PFSK-1 (cell line): ENCODE data around the gene GCHFR.
A peak's percentile ranks its signal among the peaks of the same experiment; 100 is the strongest.

Experiments
- FOXP2 ChIP-seq: optimal IDR thresholded peaks from 2 replicates; pipeline ENCODE3; 2011; ENCODE audit warnings: borderline replicate concordance, control low read depth, inconsistent platforms; ENCODE audit not compliant: insufficient read depth; ENCODE audit errors: extremely low read length, extremely low read depth
- POLR2AphosphoS5 ChIP-seq: IDR thresholded peaks from 2 replicates; pipeline ENCODE4 v1.6.1; 2012; ENCODE audit warnings: low read depth, mild to moderate bottlenecking, control low read depth, low read length, moderate library complexity
- REST ChIP-seq, 2 experiments: IDR thresholded peaks; 2 replicates each; pipeline versions ENCODE4 v1.6.1 to v1.8.0; 2011 to 2012; ENCODE audit warnings: low read depth in 2 of 2, low read length in 2 of 2, control low read depth in 1 of 2, inconsistent platforms in 1 of 2, mild to moderate bottlenecking in 1 of 2, moderate library complexity in 1 of 2; ENCODE audit not compliant: insufficient read depth in 1 of 2
- SIN3A ChIP-seq: IDR thresholded peaks from 2 replicates; pipeline ENCODE4 v1.6.1; 2012; ENCODE audit warnings: mild to moderate bottlenecking, low read length, moderate library complexity, borderline replicate concordance; ENCODE audit not compliant: insufficient read depth
- TAF1 ChIP-seq: IDR thresholded peaks from 2 replicates; pipeline ENCODE4 v1.6.1; 2012; ENCODE audit warnings: low read length, control low read depth, borderline replicate concordance; ENCODE audit not compliant: insufficient read depth

GCHFR gene

DNA sequence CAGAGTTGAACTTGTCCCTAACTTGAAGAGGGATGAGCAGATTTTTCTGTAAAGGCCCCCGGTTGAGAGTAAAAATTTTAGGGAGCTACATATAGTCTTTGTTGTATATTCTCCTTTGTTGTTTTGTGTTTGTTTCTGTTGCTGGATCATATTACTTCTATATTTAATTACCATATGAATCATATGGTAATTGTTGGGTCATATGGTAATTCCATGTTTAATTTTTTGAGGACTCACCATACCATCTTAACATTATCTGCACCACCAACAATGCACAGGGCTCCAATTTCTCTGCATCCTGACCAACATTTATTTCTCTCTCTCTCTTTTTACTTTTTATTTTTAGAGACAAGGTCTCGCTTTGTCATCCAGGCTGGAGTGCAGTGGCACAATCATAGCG lies 35.7 kb downstream of the GCHFR start:
- TF ChIP-seq TAF1 = no peak
- no peak for TF ChIP-seq SIN3A
- TF ChIP-seq POLR2AphosphoS5 = no peak
- TF ChIP-seq FOXP2 = no peak
- TF ChIP-seq REST (IDR thresholded peaks at IDR 0.05; ENCODE audit: insufficient read depth in 1 of 2, low read depth in 2 of 2, low read length in 2 of 2) = no peak

GRCh38 chr15:40803076-40803475 lies 39.2 kb downstream of the GCHFR start:
- TF ChIP-seq POLR2AphosphoS5 (no peak), FOXP2 (no peak), REST (IDR thresholded peaks at IDR 0.05; ENCODE audit: insufficient read depth in 1 of 2, low read depth in 2 of 2, low read length in 2 of 2) (no peak), TAF1 (no peak), SIN3A (no peak)

- TF ChIP-seq REST (IDR thresholded peaks at IDR 0.05; ENCODE audit: insufficient read depth in 1 of 2, low read depth in 2 of 2, low read length in 2 of 2) (no peak), SIN3A (no peak), TAF1 (no peak), FOXP2 (no peak), POLR2AphosphoS5 (no peak)
Measured at GRCh38 chr15:40803688-40804087, 39.8 kb downstream of the GCHFR start.

DNA sequence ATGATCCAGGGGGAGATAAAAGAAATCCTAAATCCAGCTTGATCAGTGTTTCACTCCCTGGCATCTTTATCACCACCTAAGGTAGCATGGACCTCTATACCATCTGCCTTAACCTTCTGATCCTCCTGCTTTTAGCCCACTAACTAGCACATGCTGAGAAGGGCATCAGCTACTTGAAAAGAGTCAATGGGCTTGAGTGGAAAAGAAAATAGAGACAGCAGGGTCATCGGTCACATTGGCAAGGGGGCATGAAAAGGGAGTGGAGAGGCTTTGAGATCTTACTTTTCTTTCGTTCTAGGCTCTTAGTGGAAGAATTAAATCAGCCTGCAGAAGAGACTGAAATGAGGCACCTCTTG lies 42.8 kb downstream of the GCHFR start:
- TF ChIP-seq REST (IDR thresholded peaks at IDR 0.05; ENCODE audit: insufficient read depth in 1 of 2, low read depth in 2 of 2, low read length in 2 of 2) (no peak), POLR2AphosphoS5 (no peak), SIN3A (no peak), TAF1 (no peak; the same call in 1 of the 2 replicates), FOXP2 (no peak)

- TF ChIP-seq REST (IDR thresholded peaks at IDR 0.05; ENCODE audit: insufficient read depth in 1 of 2, low read depth in 2 of 2, low read length in 2 of 2) = no peak
- peak; percentile 50; the same call in 1 of the 2 replicates for TF ChIP-seq TAF1
- TF ChIP-seq FOXP2 = peak; percentile 71
- TF ChIP-seq SIN3A = 0 out of 2 replicates have a peak, but pooled peaks have one; percentile 50
- TF ChIP-seq POLR2AphosphoS5 = peak; percentile 78
Measured at GRCh38 chr15:40807028-40807887, 43.4 kb downstream of the GCHFR start, which contains the start of the genes DNAJC17 and ZFYVE19. TSS of gene DNAJC17 (minus strand) at chr15:40807473. CDS start at chr15:40807446, 27 bp downstream. TSS of gene ZFYVE19 (plus strand) at chr15:40807089. CDS start at chr15:40807590, 501 bp downstream.
